Muscle of leg (tissue), 11 donors: ENCODE data around the gene DNAJC1. TPM values are rescaled to one million over a fixed set of nuclear protein-coding genes. Genes with fewer than 3 reads are reported as not detected.

Source experiments
- DNase-seq: peaks from one replicate; pipeline ENCODE4 v3.0.0; 2013
- H3K27ac ChIP-seq: one replicate; pipeline ENCODE4 v1.5.1; 2013; ENCODE audit warnings: mild to moderate bottlenecking, low read length, control low read depth
- H3K27me3 ChIP-seq: one replicate; pipeline ENCODE4 v1.6.1; 2013; ENCODE audit warnings: low read length; ENCODE audit not compliant: control insufficient read depth, insufficient read depth
- H3K36me3 ChIP-seq: one replicate; pipeline ENCODE4 v1.6.1; 2013; ENCODE audit warnings: low read length; ENCODE audit not compliant: control insufficient read depth, insufficient read depth
- H3K4me1 ChIP-seq: one replicate; pipeline ENCODE4 v1.6.1; 2013; ENCODE audit warnings: low read length; ENCODE audit not compliant: control insufficient read depth, insufficient read depth
- H3K4me3 ChIP-seq: one replicate; pipeline ENCODE4 v1.5.1; 2013; ENCODE audit warnings: low read length, control low read depth
- H3K9me3 ChIP-seq: replicated peaks from 2 replicates; pipeline ENCODE4 v1.6.1; 2013; ENCODE audit warnings: low read depth, low read length; ENCODE audit not compliant: control insufficient read depth
- WGBS: methylation state at CpG from one replicate; pipeline ENCODE4 v1.1.5; 2013; ENCODE audit warnings: missing lambda C conversion rate; ENCODE audit not compliant: insufficient coverage; 5-methylcytosine and 5-hydroxymethylcytosine counted together
- polyA plus RNA-seq, 8 donors: library from polyadenylated mRNA; unstranded; fragments of 120-200 nt; gene quantifications; one replicate each; pipeline versions ENCODE4 v1.2.1 to v1.2.3, GENCODE V29; 2013; ENCODE audit warnings: inconsistent platforms in 1 of 8, low replicate concordance in 1 of 8; ENCODE audit not compliant: insufficient read length in 8 of 8, insufficient read depth in 1 of 8
- total RNA-seq: library from RNA; stranded (reverse); fragments of 120-200 nt; gene quantifications from one replicate; pipeline ENCODE4 v1.2.4, GENCODE V29; 2013

The DNAJC1 gene
- total and polyA plus RNA-seq, 9 donors: 11.5 to 19.6 (median 12.8) TPM

GRCh38 chr10:22010973-22011408 lies 7.5 kb upstream of the DNAJC1 start:
- no CpG with 5 or more reads among the region's 1 CpG for WGBS
- DNase-seq: peak; percentile 55
- no peaks in the 10 kb centered on the region for H3K27me3 ChIP-seq
- H3K36me3 ChIP-seq: no peaks in the 10 kb centered on the region
- H3K4me3 ChIP-seq: no peak overlapping the region
- no peaks in the 10 kb centered on the region for H3K4me1 ChIP-seq
- no peaks in the 10 kb centered on the region for H3K9me3 ChIP-seq
- no peak overlapping the region for H3K27ac ChIP-seq

DNA sequence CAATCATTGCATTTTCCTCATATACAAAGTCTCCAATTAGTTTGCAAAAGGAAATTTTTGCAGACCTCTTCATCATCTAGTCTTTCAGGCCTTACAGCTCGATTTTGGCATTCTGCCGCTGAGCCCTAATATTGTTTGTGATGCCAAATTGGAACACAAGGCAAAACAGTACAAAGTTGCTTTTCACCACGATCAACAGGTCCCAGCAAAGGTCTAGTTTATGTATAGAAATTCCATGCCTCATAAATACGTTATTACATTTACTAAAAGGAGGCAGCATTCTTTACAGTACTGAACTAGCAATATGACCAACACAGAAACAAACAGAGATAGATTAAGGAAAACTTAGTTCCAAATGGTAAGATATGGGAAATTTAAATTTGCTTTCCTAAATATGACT lies 7.0 kb upstream of the DNAJC1 start:
- no peak overlapping the region for H3K4me3 ChIP-seq
- WGBS: no CpG with 5 or more reads among the region's 4 CpGs
- no peak overlapping the region for H3K27ac ChIP-seq
- H3K27me3 ChIP-seq: no peaks in the 10 kb centered on the region
- H3K4me1 ChIP-seq: no peaks in the 10 kb centered on the region
- H3K9me3 ChIP-seq: no peaks in the 10 kb centered on the region
- DNase-seq: peak; percentile 11
- no peaks in the 10 kb centered on the region for H3K36me3 ChIP-seq

- Histone ChIP-seq H3K4me3 (no peak overlapping the region), H3K27me3 (no peaks in the 10 kb centered on the region), H3K4me1 (no peaks in the 10 kb centered on the region), H3K27ac (no peak overlapping the region), H3K9me3 (no peaks in the 10 kb centered on the region), H3K36me3 (no peaks in the 10 kb centered on the region)
- no peak for DNase-seq
These were observed 2.9 kb upstream of the DNAJC1 start for GRCh38 chr10:22006379-22006884.

DNA sequence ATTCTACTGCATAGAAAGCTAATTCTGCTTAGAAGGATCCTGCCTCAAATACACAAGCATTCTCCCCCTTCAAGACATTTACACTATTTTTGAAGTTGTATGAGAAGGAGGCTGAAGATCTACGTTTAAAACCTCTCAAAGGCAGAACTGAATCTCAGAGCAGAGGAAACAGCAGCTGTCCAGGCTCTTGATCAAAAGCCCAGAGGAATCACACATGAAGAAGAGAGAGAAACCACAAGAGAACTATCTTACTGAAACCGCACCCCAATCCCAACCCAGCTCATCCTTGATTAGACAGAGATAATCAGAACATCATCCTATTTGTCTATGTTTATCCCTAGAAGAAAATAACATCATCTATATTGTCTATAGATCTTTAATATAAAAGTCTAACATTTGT lies 2.2 kb upstream of the DNAJC1 start:
- H3K27ac ChIP-seq: no peak overlapping the region
- no peak overlapping the region for H3K4me3 ChIP-seq
- H3K4me1 ChIP-seq: no peaks in the 10 kb centered on the region
- WGBS: no CpG with 5 or more reads among the region's 2 CpGs
- H3K9me3 ChIP-seq: no peaks in the 10 kb centered on the region
- no peaks in the 10 kb centered on the region for H3K36me3 ChIP-seq
- H3K27me3 ChIP-seq: no peaks in the 10 kb centered on the region
- no peak for DNase-seq

GRCh38 chr10:22003964-22004281 lies 393 bp upstream of the DNAJC1 start:
- Histone ChIP-seq H3K36me3 (no peaks in the 10 kb centered on the region), H3K9me3 (no peaks in the 10 kb centered on the region), H3K4me3 (peak overlapping the region; percentile 67), H3K27ac (peak overlapping the region; percentile 93), H3K27me3 (no peaks in the 10 kb centered on the region), H3K4me1 (no peaks in the 10 kb centered on the region)
- no peak for DNase-seq
- WGBS: no CpG with 5 or more reads among the region's 2 CpGs

DNA sequence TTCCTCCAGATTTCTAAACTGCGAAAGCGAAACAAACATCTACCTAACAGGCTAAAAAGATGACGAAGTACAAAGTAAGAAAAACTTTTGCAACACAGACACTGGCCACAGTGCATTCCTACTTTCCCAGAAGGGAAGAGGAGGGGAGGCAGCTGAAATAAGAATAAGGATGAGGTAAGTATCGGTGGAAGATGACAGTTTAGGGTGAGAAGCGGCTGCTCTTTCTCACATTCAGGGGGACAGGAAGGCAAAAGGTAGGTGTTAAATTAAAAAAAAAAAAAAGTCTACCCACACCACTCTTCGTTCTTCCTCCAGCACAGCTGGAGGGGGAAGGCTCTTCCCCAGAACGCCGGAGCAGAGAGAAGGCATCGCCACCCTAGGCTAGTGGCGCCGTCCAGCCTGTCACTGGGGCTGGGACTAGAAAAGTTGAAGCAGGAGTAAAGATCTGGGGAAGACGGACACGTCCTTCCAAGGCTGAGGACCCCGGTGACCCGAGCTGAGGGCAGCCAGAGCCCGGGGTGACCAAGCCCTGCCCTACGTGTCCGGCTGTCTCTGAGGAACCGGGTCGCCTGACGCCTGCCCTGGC lies 846 bp downstream of the DNAJC1 start:
- WGBS: 1% methylated on average over 10 of the region's 21 CpGs
- H3K27me3 ChIP-seq: no peaks in the 10 kb centered on the region
- H3K36me3 ChIP-seq: no peaks in the 10 kb centered on the region
- no peaks in the 10 kb centered on the region for H3K9me3 ChIP-seq
- peak; percentile 74 for DNase-seq
- peak overlapping the region; percentile 67 for H3K4me3 ChIP-seq
- peak overlapping the region; percentile 93 for H3K27ac ChIP-seq
- no peaks in the 10 kb centered on the region for H3K4me1 ChIP-seq

DNA sequence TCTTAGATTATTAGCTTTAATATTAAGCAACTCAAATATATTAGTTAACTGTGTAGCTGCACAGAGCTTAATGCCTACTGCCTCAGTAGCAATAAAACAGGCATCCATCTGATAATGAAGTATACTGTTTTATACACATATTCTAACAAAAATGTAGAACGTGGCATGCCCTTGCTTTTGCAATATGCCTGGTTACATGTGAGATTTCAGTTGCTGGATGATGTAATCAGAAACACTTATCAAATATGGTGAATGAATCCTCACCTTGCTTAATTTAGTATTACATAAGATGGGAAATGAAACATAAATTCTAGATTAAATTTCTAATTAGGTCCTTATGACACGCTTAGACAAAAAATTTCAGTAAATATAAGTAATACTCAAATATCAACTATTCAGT lies 8.0 kb downstream of the DNAJC1 start:
- Histone ChIP-seq H3K27ac (no peak overlapping the region), H3K4me1 (no peaks in the 10 kb centered on the region), H3K9me3 (no peaks in the 10 kb centered on the region), H3K36me3 (no peaks in the 10 kb centered on the region), H3K27me3 (no peaks in the 10 kb centered on the region), H3K4me3 (no peak overlapping the region)
- no CpG with 5 or more reads among the region's 2 CpGs for WGBS
- DNase-seq: no peak

DNA sequence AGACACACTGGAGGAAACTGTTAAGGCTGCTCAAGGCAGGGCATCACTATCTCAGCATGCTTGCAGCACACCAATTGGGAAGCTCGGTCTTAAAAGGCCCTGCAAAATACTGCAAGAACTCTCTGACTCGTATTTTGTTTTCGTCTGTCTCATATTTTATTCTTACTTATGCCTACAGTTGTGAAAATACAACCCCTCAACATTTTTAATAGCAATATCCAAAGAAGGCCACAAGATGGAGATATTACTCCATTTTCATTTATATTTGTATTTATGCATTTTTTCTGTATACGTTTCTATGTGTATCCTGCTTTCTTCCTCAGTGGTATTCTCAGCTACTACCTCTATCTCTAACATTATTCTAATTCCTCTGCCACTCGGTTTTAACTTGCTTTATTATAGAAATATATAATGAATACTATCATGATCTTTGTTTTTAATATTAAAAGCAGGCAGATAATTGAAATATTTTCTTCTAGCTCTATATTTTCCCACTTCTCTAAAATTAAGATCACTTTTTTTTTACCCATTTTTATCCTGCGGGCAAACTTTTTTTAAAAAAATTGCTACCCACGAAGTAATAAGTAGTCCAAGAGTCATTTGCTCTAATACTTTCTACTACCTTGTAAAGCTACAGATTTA lies 10.0 kb downstream of the DNAJC1 start:
- H3K4me1 ChIP-seq: no peaks in the 10 kb centered on the region
- H3K36me3 ChIP-seq: no peaks in the 10 kb centered on the region
- no peak overlapping the region for H3K4me3 ChIP-seq
- H3K27me3 ChIP-seq: no peaks in the 10 kb centered on the region
- H3K27ac ChIP-seq: no peak overlapping the region
- 100% methylated on average over 1 of the region's 7 CpGs for WGBS
- DNase-seq: peak; percentile 24
- no peaks in the 10 kb centered on the region for H3K9me3 ChIP-seq

- Histone ChIP-seq H3K27ac (no peak overlapping the region), H3K4me3 (no peak overlapping the region), H3K36me3 (no peaks in the 10 kb centered on the region), H3K27me3 (no peaks in the 10 kb centered on the region), H3K4me1 (no peaks in the 10 kb centered on the region), H3K9me3 (no peaks in the 10 kb centered on the region)
- no peak for DNase-seq
- 100% methylated on average over 3 of the region's 8 CpGs for WGBS
These were observed 11.7 kb downstream of the DNAJC1 start for GRCh38 chr10:21991785-21992184.

GRCh38 chr10:21990449-21990848 lies 13.1 kb downstream of the DNAJC1 start:
- H3K4me1 ChIP-seq: no peaks in the 10 kb centered on the region
- H3K4me3 ChIP-seq: no peak overlapping the region
- no peaks in the 10 kb centered on the region for H3K36me3 ChIP-seq
- no peak for DNase-seq
- no peak overlapping the region for H3K27ac ChIP-seq
- no CpG with 5 or more reads among the region's 1 CpG for WGBS
- H3K9me3 ChIP-seq: no peaks in the 10 kb centered on the region
- H3K27me3 ChIP-seq: no peaks in the 10 kb centered on the region
